ENCODE data around the gene COBL.

GRCh38 chr7:51261950-51262795 is 54.4 kb downstream of the COBL start:
- no peak for TF ChIP-seq CTCF (optimal IDR thresholded peaks at IDR 0.05 in 1 of 3, IDR thresholded peaks at IDR 0.05 in 1 of 3, conservative IDR thresholded peaks at IDR 0.05 in 1 of 3; ENCODE audit: extremely low read depth in 1 of 3, insufficient read depth in 2 of 3, low read length in 3 of 3)
- TF ChIP-seq EZH2 (IDR thresholded peaks at IDR 0.05; ENCODE audit: low read length) = no peak
